VCaP (cell line): ENCODE data around the gene CNP.

Experiments used
- H3K27ac ChIP-seq: fragments of 450-650 bp; 2 replicates; pipeline ENCODE4 v1.5.1; 2017
- CTCF ChIP-seq: fragments of 450-650 bp; conservative IDR thresholded peaks from 2 replicates; pipeline ENCODE4 v1.5.1; 2017; ENCODE audit warnings: mild to moderate bottlenecking, moderate library complexity

Gene CNP

GRCh38 chr17:41966463-41967140 lies at the start of gene CNP:
Gene CNP, plus strand, starts transcription at chr17:41966795. Its CDS starts 90 bp downstream, at chr17:41966885.
- peak within 1 kb of the TSS; percentile 87 for H3K27ac ChIP-seq
- no peak for TF ChIP-seq CTCF

- H3K27ac ChIP-seq: peak overlapping the region; percentile 81
- TF ChIP-seq CTCF: no peak
Observed at GRCh38 chr17:41917192-41917591, 49.4 kb upstream of the CNP start.

GRCh38 chr17:41917679-41918313 lies 48.8 kb upstream of the CNP start:
- TF ChIP-seq CTCF: no peak
- peak overlapping the region; percentile 81 for H3K27ac ChIP-seq

- H3K27ac ChIP-seq: peak within 1 kb of the TSS; percentile 81
- no peak for TF ChIP-seq CTCF
Observed at GRCh38 chr17:41918314-41919164, 48.1 kb upstream of the CNP start, which contains the start of gene ACLY. Gene ACLY, minus strand, starts transcription at chr17:41918951. Its CDS starts 5,078 bp downstream, at chr17:41913873.

- H3K27ac ChIP-seq: peak overlapping the region; percentile 81
- TF ChIP-seq CTCF: no peak
Observed at GRCh38 chr17:41919165-41919817, 47.3 kb upstream of the CNP start.

- peak overlapping the region; percentile 81 for H3K27ac ChIP-seq
- TF ChIP-seq CTCF: no peak
Observed at GRCh38 chr17:41919840-41920579, 46.6 kb upstream of the CNP start.
